IMR-90 (cell line): ENCODE results near the gene EPB41L2. TPM values are rescaled to one million over a fixed set of nuclear protein-coding genes. Genes with fewer than 3 reads are reported as not detected.

Experiments used
- ATAC-seq: fragments of 200-7000 bp; cut with Tn5 transposase; 2 replicates; pipeline ENCODE4 v1.9.1; 2020; ENCODE audit warnings: low read depth, mild to moderate bottlenecking, moderate library complexity
- BruUV-seq: library from RNA; stranded (reverse); fragments of 400-500 nt; replicated peaks from 2 replicates; lab custom pipeline; 2021; lab: Mats Ljungman, UMichigan
- CTCF ChIA-PET: fragments of 300-600 bp; formaldehyde crosslinking; extraction: SDS; loops from one replicate; lab custom pipeline; 2021; ENCODE audit warnings: antibody characterized with exemption; lab: Yijun Ruan, JAX
- POLR2A ChIA-PET: fragments of 300-600 bp; sonication (Branson Sonifier 250); formaldehyde crosslinking; loops from one replicate; lab custom pipeline; 2022; ENCODE audit warnings: antibody characterized with exemption; ENCODE audit not compliant: unreplicated experiment; lab: Charles Lee
- DNase-seq: peaks from one replicate; pipeline ENCODE4 v3.0.0; 2013
- H2AFZ ChIP-seq: replicated peaks from 2 replicates; pipeline ENCODE3; 2013; ENCODE audit warnings: low read length, mild to moderate bottlenecking; ENCODE audit not compliant: poor library complexity
- H2AK5ac ChIP-seq: 2 replicates; pipeline ENCODE4 v1.6.1; 2013; ENCODE audit warnings: low read depth, low read length, inconsistent platforms
- H2AK9ac ChIP-seq: replicated peaks from 2 replicates; pipeline ENCODE3; 2013; ENCODE audit warnings: mild to moderate bottlenecking, low read depth, low read length, moderate library complexity; ENCODE audit not compliant: poor library complexity
- H2BK120ac ChIP-seq: 2 replicates; pipeline ENCODE4 v1.6.1; 2013; ENCODE audit warnings: low read depth, low read length, inconsistent platforms
- H2BK15ac ChIP-seq: 3 replicates; pipeline ENCODE4 v1.6.1; 2013; ENCODE audit warnings: low read depth, low read length, inconsistent platforms
- H2BK20ac ChIP-seq: 2 replicates; pipeline ENCODE4 v1.6.1; 2013; ENCODE audit warnings: low read depth, mild to moderate bottlenecking, inconsistent platforms, low read length, moderate library complexity
- H2BK5ac ChIP-seq: 2 replicates; pipeline ENCODE4 v1.6.1; 2013; ENCODE audit warnings: mild to moderate bottlenecking, low read depth, low read length, inconsistent platforms; ENCODE audit not compliant: poor library complexity, severe bottlenecking
- H3K14ac ChIP-seq: replicated peaks from 2 replicates; pipeline ENCODE4 v1.6.1; 2013; ENCODE audit warnings: low read depth, low read length, inconsistent platforms
- H3K18ac ChIP-seq: 2 replicates; pipeline ENCODE4 v1.6.1; 2013; ENCODE audit warnings: low read depth, low read length, control low read depth
- H3K23ac ChIP-seq: 2 replicates; pipeline ENCODE4 v1.6.1; 2013; ENCODE audit warnings: low read depth, low read length, inconsistent platforms
- H3K27ac ChIP-seq: 2 replicates; pipeline ENCODE4 v1.5.1; 2013; ENCODE audit warnings: mild to moderate bottlenecking, control low read depth, low read length; ENCODE audit not compliant: insufficient read depth
- H3K27me3 ChIP-seq: 2 replicates; pipeline ENCODE4 v1.6.1; 2013; ENCODE audit warnings: low read length; ENCODE audit not compliant: control insufficient read depth, insufficient read depth
- H3K36me3 ChIP-seq: 2 replicates; pipeline ENCODE4 v1.6.1; 2013; ENCODE audit warnings: low read length, mixed read lengths; ENCODE audit not compliant: control insufficient read depth, insufficient read depth
- H3K4ac ChIP-seq: 2 replicates; pipeline ENCODE4 v1.6.1; 2013; ENCODE audit warnings: low read depth, low read length, inconsistent platforms
- H3K4me1 ChIP-seq: 2 replicates; pipeline ENCODE4 v1.6.1; 2013; ENCODE audit warnings: low read length, mixed read lengths; ENCODE audit not compliant: control insufficient read depth, insufficient read depth
- H3K4me2 ChIP-seq: 2 replicates; pipeline ENCODE4 v1.6.1; 2013; ENCODE audit warnings: low read depth, mild to moderate bottlenecking, control low read depth, low read length, moderate library complexity
- H3K4me3 ChIP-seq: 2 replicates; pipeline ENCODE4 v1.5.1; 2013; ENCODE audit warnings: low read depth, mild to moderate bottlenecking, control low read depth, low read length, moderate library complexity; ENCODE audit not compliant: insufficient read depth
- H3K56ac ChIP-seq: 2 replicates; pipeline ENCODE4 v1.6.1; 2013; ENCODE audit warnings: low read length, inconsistent platforms; ENCODE audit not compliant: insufficient read depth; ENCODE audit errors: extremely low read depth
- H3K79me1 ChIP-seq, 2 experiments: 2 replicates each; pipeline ENCODE4 v1.6.1; 2013; ENCODE audit warnings: low read length in 2 of 2, inconsistent platforms in 1 of 2, low read depth in 1 of 2
- H3K9ac ChIP-seq: 2 replicates; pipeline ENCODE4 v1.6.1; 2013; ENCODE audit warnings: low read depth, low read length, control low read depth
- H3K9me1 ChIP-seq: 2 replicates; pipeline ENCODE4 v1.6.1; 2013; ENCODE audit warnings: low read length, inconsistent platforms; ENCODE audit not compliant: insufficient read depth
- H3K9me3 ChIP-seq: 2 replicates; pipeline ENCODE4 v1.6.1; 2013; ENCODE audit warnings: low read length; ENCODE audit not compliant: control insufficient read depth, insufficient read depth
- H4K20me1 ChIP-seq: 2 replicates; pipeline ENCODE4 v1.6.1; 2013; ENCODE audit warnings: low read length, inconsistent platforms; ENCODE audit not compliant: insufficient read depth
- H4K5ac ChIP-seq: 2 replicates; pipeline ENCODE4 v1.6.1; 2013; ENCODE audit warnings: mild to moderate bottlenecking, low read depth, low read length, control low read depth
- H4K8ac ChIP-seq, 2 experiments: 2 replicates each; pipeline ENCODE4 v1.6.1; 2013; ENCODE audit warnings: low read depth in 2 of 2, low read length in 2 of 2, control low read depth in 1 of 2, inconsistent platforms in 1 of 2
- H4K91ac ChIP-seq: 2 replicates; pipeline ENCODE4 v1.6.1; 2013; ENCODE audit warnings: low read depth, low read length, inconsistent platforms; ENCODE audit not compliant: insufficient read depth
- BHLHE40 ChIP-seq: fragments of 150-350 bp; IDR thresholded peaks from 2 replicates; pipeline ENCODE4 v1.6.1; 2016; ENCODE audit warnings: mild to moderate bottlenecking, low read depth, low read length
- MAFK ChIP-seq: IDR thresholded peaks from 2 replicates; pipeline ENCODE4 v1.6.1; 2012; ENCODE audit warnings: low read depth, low read length, improper control_type of control experiment
- MXI1 ChIP-seq: IDR thresholded peaks from 2 replicates; pipeline ENCODE4 v1.6.1; 2012; ENCODE audit warnings: low read depth, mild to moderate bottlenecking, low read length, moderate library complexity, borderline replicate concordance
- POLR2A ChIP-seq: IDR thresholded peaks from 2 replicates; pipeline ENCODE4 v1.6.1; 2012; ENCODE audit warnings: mild to moderate bottlenecking, low read depth, low read length
- RAD21 ChIP-seq: IDR thresholded peaks from 2 replicates; pipeline ENCODE4 v1.6.1; 2012; ENCODE audit warnings: low read length, improper control_type of control experiment
- RFX5 ChIP-seq: IDR thresholded peaks from 2 replicates; pipeline ENCODE4 v1.8.0; 2012; ENCODE audit warnings: low read depth, mild to moderate bottlenecking, low read length, moderate library complexity
- WGBS, 2 experiments: methylation state at CpG; one replicate each; pipeline versions ENCODE4 v1.1.5 to v1.1.7; 2013; ENCODE audit warnings: missing lambda C conversion rate in 2 of 2; ENCODE audit not compliant: insufficient read length in 1 of 2; ENCODE audit errors: extremely low coverage in 2 of 2; 5-methylcytosine and 5-hydroxymethylcytosine counted together
- dilution Hi-C: fragments of 300-500 bp; cut with HindIII; formaldehyde crosslinking; loops from one replicate; pipeline ENCODE4 v1.14.3; 2018; ENCODE audit warnings: low sequenced_read_pairs; ENCODE audit not compliant: unreplicated experiment
- in situ Hi-C: fragments of 300-500 bp; cut with MboI; formaldehyde crosslinking; loops from 3 replicates; pipeline ENCODE4 v1.14.3; 2019; ENCODE audit warnings: low sequenced_read_pairs, inconsistent platforms, mixed read lengths
- intact Hi-C: fragments of 100-400 bp; cut with micrococcal nuclease; formaldehyde crosslinking; loops from 2 replicates; pipeline ENCODE4 v1.10.0; 2022
- polyA plus RNA-seq, 3 experiments: library from polyadenylated mRNA; depleted of rRNA; stranded (reverse); fragments of >200 nt; gene quantifications; 2 replicates each; pipeline ENCODE4 v1.2.3, GENCODE V29; 2012; ENCODE audit warnings: low replicate concordance in 1 of 3
- total RNA-seq: library from RNA; depleted of rRNA; stranded (reverse); fragments of >200 nt; gene quantifications from 2 replicates; pipeline ENCODE4 v1.2.3, GENCODE V29; 2012

EPB41L2 gene
- total and polyA plus RNA-seq, 2 of the 4 experiments (the other 2 are of a cell fraction): 85.7 to 99.8 TPM

GRCh38 chr6:131000544-131000943 is 62.5 kb downstream of the EPB41L2 start:
- in situ Hi-C loops: no loop called here
- H3K9me3 ChIP-seq: no peaks in the 10 kb centered on the region
- peaks cover 38 to 81% of the 10 kb centered on the region in 2 experiments for H3K79me1 ChIP-seq
- H4K20me1 ChIP-seq: peaks cover 39% of the 10 kb centered on the region
- ChIA-PET POLR2A (no interaction called here), CTCF (no interaction called here)
- no peak overlapping the region for H3K9ac ChIP-seq
- H3K27me3 ChIP-seq: no peaks in the 10 kb centered on the region
- peaks cover 17% of the 10 kb centered on the region for H3K9me1 ChIP-seq
- H3K4ac ChIP-seq: no peak overlapping the region
- no peak overlapping the region for H3K23ac ChIP-seq
- H3K4me2 ChIP-seq: no peak overlapping the region
- no peak overlapping the region for H3K4me3 ChIP-seq
- no peak overlapping the region for H3K27ac ChIP-seq
- BruUV-seq: no TSS peak
- intact Hi-C loops: loop anchor here (2.0 kb wide), 1 partner anchor 62 kb away; no protein-coding TSS in a partner anchor
- no peak overlapping the region for H2BK15ac ChIP-seq
- H2BK120ac ChIP-seq: no peak overlapping the region
- H2AK5ac ChIP-seq: no peak overlapping the region; the same call in 1 of the 2 replicates
- peaks cover 25% of the 10 kb centered on the region for H3K4me1 ChIP-seq
- H4K8ac ChIP-seq: no peak overlapping the region; a peak in 1 of 4 replicates
- dilution Hi-C loops: no loop called here
- no peak for ATAC-seq
- H3K56ac ChIP-seq: no peak overlapping the region
- no CpG with 5 or more reads among the region's 6 CpGs for WGBS, 2 experiments
- H3K36me3 ChIP-seq: no peaks in the 10 kb centered on the region
- H4K91ac ChIP-seq: no peak overlapping the region
- TF ChIP-seq POLR2A (no peak), MAFK (no peak), RAD21 (no peak), RFX5 (no peak), MXI1 (no peak), BHLHE40 (no peak)
- DNase-seq: no peak
- H2AFZ ChIP-seq: no peak overlapping the region
- H3K18ac ChIP-seq: no peak overlapping the region
- no peak overlapping the region for H3K14ac ChIP-seq
- H2BK5ac ChIP-seq: no peak overlapping the region
- H2AK9ac ChIP-seq: no peak overlapping the region
- no peak overlapping the region for H2BK20ac ChIP-seq
- H4K5ac ChIP-seq: no peak overlapping the region
